ENCODE measurements around the gene PDZRN3. TPM values are rescaled to one million over a fixed set of nuclear protein-coding genes. Genes with fewer than 3 reads are reported as not detected.

PDZRN3 gene
- total and polyA plus RNA-seq, 4 donors = 7.3 to 36.4 (median 16.3) TPM

GRCh38 chr3:73442886-73443285 lies 181.9 kb downstream of the PDZRN3 start:
- H3K9me3 ChIP-seq (ENCODE audit: control insufficient read depth in 4 of 4, insufficient read depth in 3 of 4, low read length in 3 of 4) = peaks cover 0 to 3% (median 0%) of the 10 kb centered on the region in 4 donors
- no peak overlapping the region for H3K9ac ChIP-seq (ENCODE audit: insufficient read depth in 1 of 2, low read length in 2 of 2)
- H3K4me3 ChIP-seq = no peak overlapping the region
- H3K27me3 ChIP-seq (ENCODE audit: control insufficient read depth in 3 of 3, insufficient read depth in 3 of 3, low read length in 2 of 3) = no peaks in the 10 kb centered on the region
- DNase-seq (no peak), ATAC-seq (ENCODE audit: insufficient read depth, low FRiP score) (no peak)
- peaks cover 0 to 14% (median 0%) of the 10 kb centered on the region in 5 donors for H3K4me1 ChIP-seq (ENCODE audit: control insufficient read depth in 5 of 5, insufficient read depth in 5 of 5, low read length in 5 of 5)
- no peak for TF ChIP-seq CTCF (IDR thresholded peaks at IDR 0.05; ENCODE audit: control extremely low read depth, extremely low read depth)
- H3K36me3 ChIP-seq (ENCODE audit: control insufficient read depth in 4 of 4, insufficient read depth in 4 of 4, low read length in 4 of 4) = peaks cover 0 to 2% (median 0%) of the 10 kb centered on the region in 4 donors
- H3K27ac ChIP-seq (ENCODE audit: low read depth in 1 of 2, low read length in 1 of 2) = no peak overlapping the region
- 94 to 95% methylated on average over 7 of the region's 7 CpGs for WGBS, 2 donors

GRCh38 chr3:73442152-73442551 lies 182.6 kb downstream of the PDZRN3 start:
- H3K9me3 ChIP-seq (ENCODE audit: control insufficient read depth in 4 of 4, insufficient read depth in 3 of 4, low read length in 3 of 4) = peaks cover 0 to 3% (median 0%) of the 10 kb centered on the region in 4 donors
- ATAC-seq (ENCODE audit: insufficient read depth, low FRiP score) (no peak), DNase-seq (no peak)
- no peak overlapping the region for H3K27ac ChIP-seq (ENCODE audit: low read depth in 1 of 2, low read length in 1 of 2)
- H3K9ac ChIP-seq (ENCODE audit: insufficient read depth in 1 of 2, low read length in 2 of 2) = no peak overlapping the region
- TF ChIP-seq CTCF (IDR thresholded peaks at IDR 0.05; ENCODE audit: control extremely low read depth, extremely low read depth) = no peak
- 87 to 90% methylated on average over 6 of the region's 6 CpGs for WGBS, 2 donors
- peaks cover 0 to 2% (median 0%) of the 10 kb centered on the region in 4 donors for H3K36me3 ChIP-seq (ENCODE audit: control insufficient read depth in 4 of 4, insufficient read depth in 4 of 4, low read length in 4 of 4)
- H3K27me3 ChIP-seq (ENCODE audit: control insufficient read depth in 3 of 3, insufficient read depth in 3 of 3, low read length in 2 of 3) = no peaks in the 10 kb centered on the region
- H3K4me3 ChIP-seq = no peak overlapping the region
- H3K4me1 ChIP-seq (ENCODE audit: control insufficient read depth in 5 of 5, insufficient read depth in 5 of 5, low read length in 5 of 5) = peaks cover 0 to 10% (median 0%) of the 10 kb centered on the region in 5 donors

GRCh38 chr3:73437828-73438227 lies 186.9 kb downstream of the PDZRN3 start:
- DNase-seq = no peak
- ATAC-seq (ENCODE audit: insufficient read depth, low FRiP score) = no peak
- TF ChIP-seq CTCF (IDR thresholded peaks at IDR 0.05; ENCODE audit: control extremely low read depth, extremely low read depth) = no peak
- peaks cover 0 to 15% (median 8%) of the 10 kb centered on the region in 5 donors for H3K4me1 ChIP-seq (ENCODE audit: control insufficient read depth in 5 of 5, insufficient read depth in 5 of 5, low read length in 5 of 5)
- H3K9me3 ChIP-seq (ENCODE audit: control insufficient read depth in 4 of 4, insufficient read depth in 3 of 4, low read length in 3 of 4) = peaks cover 0 to 1% (median 0%) of the 10 kb centered on the region in 4 donors
- peaks cover 0 to 2% (median 0%) of the 10 kb centered on the region in 4 donors for H3K36me3 ChIP-seq (ENCODE audit: control insufficient read depth in 4 of 4, insufficient read depth in 4 of 4, low read length in 4 of 4)
- H3K9ac ChIP-seq (ENCODE audit: insufficient read depth in 1 of 2, low read length in 2 of 2) = no peak overlapping the region
- no peak overlapping the region for H3K4me3 ChIP-seq
- no peaks in the 10 kb centered on the region for H3K27me3 ChIP-seq (ENCODE audit: control insufficient read depth in 3 of 3, insufficient read depth in 3 of 3, low read length in 2 of 3)
- WGBS, 2 donors = 60 to 69% methylated on average over 3 of the region's 3 CpGs
- no peak overlapping the region for H3K27ac ChIP-seq (ENCODE audit: low read depth in 1 of 2, low read length in 1 of 2)

- 79 to 85% methylated on average over 11 of the region's 11 CpGs for WGBS, 2 donors
- DNase-seq (no peak), ATAC-seq (ENCODE audit: insufficient read depth, low FRiP score) (no peak)
- Histone ChIP-seq H3K9me3 (ENCODE audit: control insufficient read depth in 4 of 4, insufficient read depth in 3 of 4, low read length in 3 of 4) (peaks cover 0 to 1% (median 0%) of the 10 kb centered on the region in 4 donors), H3K36me3 (ENCODE audit: control insufficient read depth in 4 of 4, insufficient read depth in 4 of 4, low read length in 4 of 4) (peaks cover 0 to 2% (median 0%) of the 10 kb centered on the region in 4 donors), H3K4me1 (ENCODE audit: control insufficient read depth in 5 of 5, insufficient read depth in 5 of 5, low read length in 5 of 5) (peaks cover 0 to 38% (median 8%) of the 10 kb centered on the region in 5 donors), H3K4me3 (no peak overlapping the region), H3K27me3 (ENCODE audit: control insufficient read depth in 3 of 3, insufficient read depth in 3 of 3, low read length in 2 of 3) (no peaks in the 10 kb centered on the region), H3K27ac (ENCODE audit: low read depth in 1 of 2, low read length in 1 of 2) (no peak overlapping the region), H3K9ac (ENCODE audit: insufficient read depth in 1 of 2, low read length in 2 of 2) (no peak overlapping the region)
- TF ChIP-seq CTCF (IDR thresholded peaks at IDR 0.05; ENCODE audit: control extremely low read depth, extremely low read depth) = no peak
Measured at GRCh38 chr3:73435055-73435454, 189.7 kb downstream of the PDZRN3 start.
